Liver (tissue), 9 donors: ENCODE data around the gene ARID4B. TPM values are rescaled to one million over a fixed set of nuclear protein-coding genes. Genes with fewer than 3 reads are reported as not detected.

Experiments used
- DNase-seq: peaks from one replicate; pipeline ENCODE4 v3.0.0-alpha.2; 2017; ENCODE audit warnings: low spot score
- H3K27ac ChIP-seq, 2 donors: one replicate each; pipeline ENCODE4 v1.7.0; 2013; ENCODE audit warnings: inconsistent platforms in 2 of 2, low read length in 2 of 2, control low read depth in 1 of 2, low read depth in 1 of 2, mild to moderate bottlenecking in 1 of 2
- H3K27me3 ChIP-seq, 4 donors: one replicate each; pipeline versions ENCODE4 v1.6.1 to v1.7.0; 2013; ENCODE audit warnings: low read length in 3 of 4, inconsistent platforms in 1 of 4, mild to moderate bottlenecking in 1 of 4, moderate library complexity in 1 of 4; ENCODE audit not compliant: control insufficient read depth in 4 of 4, insufficient read depth in 4 of 4
- H3K36me3 ChIP-seq, 4 donors: one replicate each; pipeline versions ENCODE4 v1.6.1 to v1.7.0; 2013; ENCODE audit warnings: low read length in 3 of 4, mild to moderate bottlenecking in 3 of 4, low read depth in 1 of 4, moderate library complexity in 1 of 4; ENCODE audit not compliant: control insufficient read depth in 4 of 4, insufficient read depth in 3 of 4
- H3K4me1 ChIP-seq, 4 donors: one replicate each; pipeline versions ENCODE4 v1.6.1 to v1.7.0; 2013; ENCODE audit warnings: low read length in 3 of 4, mild to moderate bottlenecking in 3 of 4, moderate library complexity in 1 of 4; ENCODE audit not compliant: control insufficient read depth in 4 of 4, insufficient read depth in 4 of 4
- H3K4me3 ChIP-seq, 3 donors: one replicate each; pipeline versions ENCODE4 v1.6.1 to v1.7.0; 2013; ENCODE audit warnings: low read length in 3 of 3, control low read depth in 1 of 3, low read depth in 1 of 3, mild to moderate bottlenecking in 1 of 3
- H3K9ac ChIP-seq, 2 donors: one replicate each; pipeline ENCODE4 v1.7.0; 2013; ENCODE audit warnings: low read length in 2 of 2, mild to moderate bottlenecking in 2 of 2, moderate library complexity in 2 of 2, control low read depth in 1 of 2, low read depth in 1 of 2
- H3K9me3 ChIP-seq, 4 donors: one replicate each; pipeline versions ENCODE4 v1.6.1 to v1.7.0; 2013; ENCODE audit warnings: low read length in 3 of 4; ENCODE audit not compliant: control insufficient read depth in 4 of 4
- EGR1 ChIP-seq, 2 donors: IDR thresholded peaks; 2 replicates each; pipeline ENCODE4 v1.6.1; 2016 to 2018; ENCODE audit warnings: antibody characterized with exemption in 2 of 2, low read depth in 2 of 2
- FOXA1 ChIP-seq: IDR thresholded peaks from 2 replicates; pipeline ENCODE4 v1.6.1; 2016; ENCODE audit warnings: antibody characterized with exemption
- FOXA2 ChIP-seq: IDR thresholded peaks from 2 replicates; pipeline ENCODE4 v1.6.1; 2016; ENCODE audit warnings: antibody characterized with exemption
- GABPA ChIP-seq, 2 donors: IDR thresholded peaks in 1 of 2; conservative IDR thresholded peaks in 1 of 2; 2 replicates each; pipeline ENCODE4 v1.6.1; 2016; ENCODE audit warnings: antibody characterized with exemption in 2 of 2, mild to moderate bottlenecking in 1 of 2, moderate library complexity in 1 of 2
- HNF4A ChIP-seq, 2 donors: conservative IDR thresholded peaks; 2 replicates each; pipeline ENCODE4 v1.6.1; 2016; ENCODE audit warnings: antibody characterized with exemption in 2 of 2, mild to moderate bottlenecking in 2 of 2
- HNF4G ChIP-seq: IDR thresholded peaks from 2 replicates; pipeline ENCODE4 v1.6.1; 2016; ENCODE audit warnings: antibody characterized with exemption
- JUND ChIP-seq, 2 donors: IDR thresholded peaks; 2 replicates each; pipeline ENCODE4 v1.6.1; 2016; ENCODE audit warnings: antibody characterized with exemption in 2 of 2
- NR2F2 ChIP-seq: IDR thresholded peaks from 2 replicates; pipeline ENCODE4 v1.6.1; 2016; ENCODE audit warnings: antibody characterized with exemption
- RAD21 ChIP-seq, 2 donors: IDR thresholded peaks; 2 replicates each; pipeline ENCODE4 v1.6.1; 2016; ENCODE audit warnings: antibody characterized with exemption in 2 of 2, mild to moderate bottlenecking in 2 of 2
- RXRA ChIP-seq, 2 donors: IDR thresholded peaks; 2 replicates each; pipeline ENCODE4 v1.6.1; 2017 to 2018; ENCODE audit warnings: antibody characterized with exemption in 2 of 2, mild to moderate bottlenecking in 1 of 2
- SP1 ChIP-seq: IDR thresholded peaks from 2 replicates; pipeline ENCODE4 v1.6.1; 2018; ENCODE audit warnings: antibody characterized with exemption, mild to moderate bottlenecking
- TAF1 ChIP-seq: conservative IDR thresholded peaks from 2 replicates; pipeline ENCODE4 v1.6.1; 2016; ENCODE audit warnings: antibody characterized with exemption, mild to moderate bottlenecking
- YY1 ChIP-seq: IDR thresholded peaks from 2 replicates; pipeline ENCODE4 v1.6.1; 2016; ENCODE audit warnings: antibody characterized with exemption, mild to moderate bottlenecking
- WGBS: extraction: QIAGEN DNeasy Blood & Tissue Kit; methylation state at CpG from one replicate; pipeline ENCODE4 v1.1.7; 2013; 5-methylcytosine and 5-hydroxymethylcytosine counted together
- polyA plus RNA-seq, 2 donors: library from polyadenylated mRNA; stranded (reverse) in 1 of 2; unstranded in 1 of 2; fragments of 200-250 nt in 1 of 2; fragments of >200 nt in 1 of 2; fragmentation: Nextera tagmentation in 1 of 2; extraction: Ambion mirVana in 1 of 2; gene quantifications; one replicate each; pipeline versions ENCODE4 v1.2.1 to v1.2.3, GENCODE V29; 2013 to 2015
- total RNA-seq, 2 donors: library from RNA; depleted of rRNA; stranded (reverse); fragments of >200 nt; gene quantifications; one replicate each; pipeline ENCODE4 v1.2.3, GENCODE V29; 2014
- TF ChIP-seq, protein P1 (sequence below): IDR thresholded peaks from 2 replicates; pipeline ENCODE4 v1.6.1; 2016; ENCODE audit warnings: antibody characterized with exemption
- TF ChIP-seq, protein P2 (sequence below): fragments of 150-350 bp; IDR thresholded peaks from 2 replicates; pipeline ENCODE4 v1.5.1; 2017; ENCODE audit warnings: improper control_type of control experiment, low read depth, low read length; ENCODE audit not compliant: missing input control
- TF ChIP-seq, protein P3 (sequence below): IDR thresholded peaks from 2 replicates; pipeline ENCODE4 v1.6.1; 2016; ENCODE audit warnings: antibody characterized with exemption, mild to moderate bottlenecking
- TF ChIP-seq, protein P4 (sequence below): IDR thresholded peaks from 2 replicates; pipeline ENCODE4 v1.6.1; 2016; ENCODE audit warnings: antibody characterized with exemption
- TF ChIP-seq, protein P5 (sequence below): IDR thresholded peaks from 2 replicates; pipeline ENCODE4 v1.6.1; 2016; ENCODE audit warnings: antibody characterized with exemption
- donor health status: healthy.
- donor health status: healthy.
- donor health status: healthy.
- donor health status: healthy.
- donor health status: healthy.

ARID4B gene
- total and polyA plus RNA-seq, 4 donors, result 4.2 to 27.3 (median 21.3) TPM

DNA sequence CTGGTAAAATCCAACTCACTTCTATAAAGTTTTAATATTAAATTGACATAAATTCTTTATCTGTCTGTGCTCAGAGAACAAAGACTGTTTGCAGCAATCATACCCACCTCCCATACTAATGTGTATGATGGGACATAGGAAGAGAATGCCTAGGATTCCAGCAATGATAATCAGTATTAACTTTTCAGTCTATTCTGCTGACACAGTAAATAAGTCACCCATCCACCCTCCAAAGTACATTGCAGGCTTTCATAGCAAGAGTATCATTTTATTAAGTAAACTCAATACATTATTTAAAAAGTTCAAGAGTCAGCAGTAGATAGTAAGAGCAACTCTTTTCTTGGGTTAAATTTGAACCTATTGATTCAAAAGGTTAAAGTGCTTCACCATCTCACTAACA lies 175.7 kb downstream of the ARID4B start:
- no peak for DNase-seq
- no peak overlapping the region for H3K4me3 ChIP-seq
- H3K36me3 ChIP-seq, result peaks cover 3 to 53% (median 43%) of the 10 kb centered on the region in 4 donors
- H3K27ac ChIP-seq, result no peak overlapping the region
- H3K27me3 ChIP-seq, result no peaks in the 10 kb centered on the region
- H3K4me1 ChIP-seq, result no peaks in the 10 kb centered on the region
- H3K9ac ChIP-seq, result no peak overlapping the region
- TF ChIP-seq RXRA (IDR thresholded peaks at IDR 0.05), result no peak
- no peak for TF ChIP-seq EGR1 (IDR thresholded peaks at IDR 0.05; ENCODE audit: low read depth in 2 of 2)
- TF ChIP-seq NR2F2, result no peak
- TF ChIP-seq TAF1, result no peak
- no peak for TF ChIP-seq JUND (IDR thresholded peaks at IDR 0.05)
- TF ChIP-seq GABPA (IDR thresholded peaks at IDR 0.05 in 1 of 2, conservative IDR thresholded peaks at IDR 0.05 in 1 of 2), result no peak
- TF ChIP-seq, protein P1, sequence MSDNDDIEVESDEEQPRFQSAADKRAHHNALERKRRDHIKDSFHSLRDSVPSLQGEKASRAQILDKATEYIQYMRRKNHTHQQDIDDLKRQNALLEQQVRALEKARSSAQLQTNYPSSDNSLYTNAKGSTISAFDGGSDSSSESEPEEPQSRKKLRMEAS, result no peak
- no peak for TF ChIP-seq YY1
- TF ChIP-seq, protein P2, sequence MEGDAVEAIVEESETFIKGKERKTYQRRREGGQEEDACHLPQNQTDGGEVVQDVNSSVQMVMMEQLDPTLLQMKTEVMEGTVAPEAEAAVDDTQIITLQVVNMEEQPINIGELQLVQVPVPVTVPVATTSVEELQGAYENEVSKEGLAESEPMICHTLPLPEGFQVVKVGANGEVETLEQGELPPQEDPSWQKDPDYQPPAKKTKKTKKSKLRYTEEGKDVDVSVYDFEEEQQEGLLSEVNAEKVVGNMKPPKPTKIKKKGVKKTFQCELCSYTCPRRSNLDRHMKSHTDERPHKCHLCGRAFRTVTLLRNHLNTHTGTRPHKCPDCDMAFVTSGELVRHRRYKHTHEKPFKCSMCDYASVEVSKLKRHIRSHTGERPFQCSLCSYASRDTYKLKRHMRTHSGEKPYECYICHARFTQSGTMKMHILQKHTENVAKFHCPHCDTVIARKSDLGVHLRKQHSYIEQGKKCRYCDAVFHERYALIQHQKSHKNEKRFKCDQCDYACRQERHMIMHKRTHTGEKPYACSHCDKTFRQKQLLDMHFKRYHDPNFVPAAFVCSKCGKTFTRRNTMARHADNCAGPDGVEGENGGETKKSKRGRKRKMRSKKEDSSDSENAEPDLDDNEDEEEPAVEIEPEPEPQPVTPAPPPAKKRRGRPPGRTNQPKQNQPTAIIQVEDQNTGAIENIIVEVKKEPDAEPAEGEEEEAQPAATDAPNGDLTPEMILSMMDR, result no peak
- TF ChIP-seq, protein P3, sequence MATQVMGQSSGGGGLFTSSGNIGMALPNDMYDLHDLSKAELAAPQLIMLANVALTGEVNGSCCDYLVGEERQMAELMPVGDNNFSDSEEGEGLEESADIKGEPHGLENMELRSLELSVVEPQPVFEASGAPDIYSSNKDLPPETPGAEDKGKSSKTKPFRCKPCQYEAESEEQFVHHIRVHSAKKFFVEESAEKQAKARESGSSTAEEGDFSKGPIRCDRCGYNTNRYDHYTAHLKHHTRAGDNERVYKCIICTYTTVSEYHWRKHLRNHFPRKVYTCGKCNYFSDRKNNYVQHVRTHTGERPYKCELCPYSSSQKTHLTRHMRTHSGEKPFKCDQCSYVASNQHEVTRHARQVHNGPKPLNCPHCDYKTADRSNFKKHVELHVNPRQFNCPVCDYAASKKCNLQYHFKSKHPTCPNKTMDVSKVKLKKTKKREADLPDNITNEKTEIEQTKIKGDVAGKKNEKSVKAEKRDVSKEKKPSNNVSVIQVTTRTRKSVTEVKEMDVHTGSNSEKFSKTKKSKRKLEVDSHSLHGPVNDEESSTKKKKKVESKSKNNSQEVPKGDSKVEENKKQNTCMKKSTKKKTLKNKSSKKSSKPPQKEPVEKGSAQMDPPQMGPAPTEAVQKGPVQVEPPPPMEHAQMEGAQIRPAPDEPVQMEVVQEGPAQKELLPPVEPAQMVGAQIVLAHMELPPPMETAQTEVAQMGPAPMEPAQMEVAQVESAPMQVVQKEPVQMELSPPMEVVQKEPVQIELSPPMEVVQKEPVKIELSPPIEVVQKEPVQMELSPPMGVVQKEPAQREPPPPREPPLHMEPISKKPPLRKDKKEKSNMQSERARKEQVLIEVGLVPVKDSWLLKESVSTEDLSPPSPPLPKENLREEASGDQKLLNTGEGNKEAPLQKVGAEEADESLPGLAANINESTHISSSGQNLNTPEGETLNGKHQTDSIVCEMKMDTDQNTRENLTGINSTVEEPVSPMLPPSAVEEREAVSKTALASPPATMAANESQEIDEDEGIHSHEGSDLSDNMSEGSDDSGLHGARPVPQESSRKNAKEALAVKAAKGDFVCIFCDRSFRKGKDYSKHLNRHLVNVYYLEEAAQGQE, result no peak
- no peak for TF ChIP-seq HNF4A (conservative IDR thresholded peaks at IDR 0.05)
- no peak for TF ChIP-seq FOXA1
- TF ChIP-seq SP1, result no peak
- TF ChIP-seq, protein P4, sequence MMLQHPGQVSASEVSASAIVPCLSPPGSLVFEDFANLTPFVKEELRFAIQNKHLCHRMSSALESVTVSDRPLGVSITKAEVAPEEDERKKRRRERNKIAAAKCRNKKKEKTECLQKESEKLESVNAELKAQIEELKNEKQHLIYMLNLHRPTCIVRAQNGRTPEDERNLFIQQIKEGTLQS, result no peak
- TF ChIP-seq HNF4G, result no peak
- TF ChIP-seq, protein P5, sequence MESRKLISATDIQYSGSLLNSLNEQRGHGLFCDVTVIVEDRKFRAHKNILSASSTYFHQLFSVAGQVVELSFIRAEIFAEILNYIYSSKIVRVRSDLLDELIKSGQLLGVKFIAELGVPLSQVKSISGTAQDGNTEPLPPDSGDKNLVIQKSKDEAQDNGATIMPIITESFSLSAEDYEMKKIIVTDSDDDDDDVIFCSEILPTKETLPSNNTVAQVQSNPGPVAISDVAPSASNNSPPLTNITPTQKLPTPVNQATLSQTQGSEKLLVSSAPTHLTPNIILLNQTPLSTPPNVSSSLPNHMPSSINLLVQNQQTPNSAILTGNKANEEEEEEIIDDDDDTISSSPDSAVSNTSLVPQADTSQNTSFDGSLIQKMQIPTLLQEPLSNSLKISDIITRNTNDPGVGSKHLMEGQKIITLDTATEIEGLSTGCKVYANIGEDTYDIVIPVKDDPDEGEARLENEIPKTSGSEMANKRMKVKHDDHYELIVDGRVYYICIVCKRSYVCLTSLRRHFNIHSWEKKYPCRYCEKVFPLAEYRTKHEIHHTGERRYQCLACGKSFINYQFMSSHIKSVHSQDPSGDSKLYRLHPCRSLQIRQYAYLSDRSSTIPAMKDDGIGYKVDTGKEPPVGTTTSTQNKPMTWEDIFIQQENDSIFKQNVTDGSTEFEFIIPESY, result no peak
- H3K9me3 ChIP-seq, result no peaks in the 10 kb centered on the region

DNA sequence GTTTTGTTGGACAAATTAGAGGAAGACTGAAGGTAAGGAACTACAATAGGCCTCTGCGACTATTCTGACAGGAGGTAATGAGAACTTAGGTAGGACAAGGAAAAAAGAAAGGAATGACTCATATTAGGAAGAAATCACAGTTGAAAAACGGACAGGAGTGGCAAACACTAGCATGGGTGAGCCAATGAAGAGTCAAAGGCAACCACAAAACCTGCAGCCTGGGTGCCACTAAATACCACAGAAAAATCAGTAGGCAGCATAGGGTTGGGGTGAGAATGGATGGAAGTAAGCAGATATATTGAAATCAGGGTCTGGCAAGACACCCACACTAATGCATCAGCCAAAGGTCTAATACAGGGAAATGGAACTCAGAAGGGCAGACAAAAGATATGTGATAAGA lies 176.9 kb downstream of the ARID4B start:
- WGBS, result 90% methylated on average over 2 of the region's 2 CpGs
- Histone ChIP-seq H3K27me3 (no peaks in the 10 kb centered on the region), H3K4me1 (no peaks in the 10 kb centered on the region), H3K27ac (no peak overlapping the region), H3K9ac (no peak overlapping the region), H3K36me3 (peaks cover 5 to 50% (median 40%) of the 10 kb centered on the region in 4 donors), H3K4me3 (no peak overlapping the region), H3K9me3 (no peaks in the 10 kb centered on the region)
- TF ChIP-seq SP1 (no peak), GABPA (IDR thresholded peaks at IDR 0.05 in 1 of 2, conservative IDR thresholded peaks at IDR 0.05 in 1 of 2) (no peak), HNF4A (conservative IDR thresholded peaks at IDR 0.05) (no peak), YY1 (no peak), NR2F2 (no peak), FOXA2 (no peak), HNF4G (no peak), TAF1 (no peak), RAD21 (IDR thresholded peaks at IDR 0.05) (no peak), JUND (IDR thresholded peaks at IDR 0.05) (no peak), FOXA1 (no peak), EGR1 (IDR thresholded peaks at IDR 0.05; ENCODE audit: low read depth in 2 of 2) (no peak)
- TF ChIP-seq, protein P1, result no peak
- TF ChIP-seq, protein P5, result no peak
- DNase-seq, result no peak
